ENCODE results near the gene WAS. TPM values are rescaled to one million over a fixed set of nuclear protein-coding genes. Genes with fewer than 3 reads are reported as not detected.

Gene WAS
- total and polyA plus RNA-seq, 7 donors = 0.45 to 2.9 (median 0.85) TPM

- intact Hi-C loops (cut with DNase I) = no loop called here
- no peak overlapping the region for H3K27ac ChIP-seq
- ATAC-seq (no peak), DNase-seq (no peak)
- 91 to 97% (median 92%) methylated on average over 13 to 23 of the region's 23 CpGs for WGBS, 3 donors
- peaks cover 2% of the 10 kb centered on the region for H3K4me1 ChIP-seq
- H3K4me3 ChIP-seq = no peak overlapping the region
- no peaks in the 10 kb centered on the region for H3K27me3 ChIP-seq (ENCODE audit: insufficient read depth in 3 of 3, low read length in 2 of 3)
- no peaks in the 10 kb centered on the region for H3K9me3 ChIP-seq
- TF ChIP-seq, protein P1, sequence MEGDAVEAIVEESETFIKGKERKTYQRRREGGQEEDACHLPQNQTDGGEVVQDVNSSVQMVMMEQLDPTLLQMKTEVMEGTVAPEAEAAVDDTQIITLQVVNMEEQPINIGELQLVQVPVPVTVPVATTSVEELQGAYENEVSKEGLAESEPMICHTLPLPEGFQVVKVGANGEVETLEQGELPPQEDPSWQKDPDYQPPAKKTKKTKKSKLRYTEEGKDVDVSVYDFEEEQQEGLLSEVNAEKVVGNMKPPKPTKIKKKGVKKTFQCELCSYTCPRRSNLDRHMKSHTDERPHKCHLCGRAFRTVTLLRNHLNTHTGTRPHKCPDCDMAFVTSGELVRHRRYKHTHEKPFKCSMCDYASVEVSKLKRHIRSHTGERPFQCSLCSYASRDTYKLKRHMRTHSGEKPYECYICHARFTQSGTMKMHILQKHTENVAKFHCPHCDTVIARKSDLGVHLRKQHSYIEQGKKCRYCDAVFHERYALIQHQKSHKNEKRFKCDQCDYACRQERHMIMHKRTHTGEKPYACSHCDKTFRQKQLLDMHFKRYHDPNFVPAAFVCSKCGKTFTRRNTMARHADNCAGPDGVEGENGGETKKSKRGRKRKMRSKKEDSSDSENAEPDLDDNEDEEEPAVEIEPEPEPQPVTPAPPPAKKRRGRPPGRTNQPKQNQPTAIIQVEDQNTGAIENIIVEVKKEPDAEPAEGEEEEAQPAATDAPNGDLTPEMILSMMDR (IDR thresholded peaks at IDR 0.05) = no peak
- H3K36me3 ChIP-seq (ENCODE audit: insufficient read depth in 1 of 2, low read depth in 1 of 2) = peaks cover 0 to 17% of the 10 kb centered on the region in 2 donors
Measured at GRCh38 chrX:48700246-48700645, 16.6 kb downstream of the WAS start.

GRCh38 chrX:48700951-48701653 is 17.5 kb downstream of the WAS start:
- WGBS, 3 donors = 78 to 92% (median 90%) methylated on average over 3 of the region's 3 CpGs
- intact Hi-C loops (cut with DNase I) = no loop called here
- Histone ChIP-seq H3K9me3 (no peaks in the 10 kb centered on the region), H3K4me3 (no peak overlapping the region), H3K27ac (no peak overlapping the region), H3K4me1 (no peaks in the 10 kb centered on the region), H3K36me3 (ENCODE audit: insufficient read depth in 1 of 2, low read depth in 1 of 2) (peaks cover 0 to 17% of the 10 kb centered on the region in 2 donors), H3K27me3 (ENCODE audit: insufficient read depth in 3 of 3, low read length in 2 of 3) (no peaks in the 10 kb centered on the region)
- ATAC-seq (no peak), DNase-seq (no peak)
- TF ChIP-seq, protein P1 (IDR thresholded peaks at IDR 0.05) = no peak

DNA sequence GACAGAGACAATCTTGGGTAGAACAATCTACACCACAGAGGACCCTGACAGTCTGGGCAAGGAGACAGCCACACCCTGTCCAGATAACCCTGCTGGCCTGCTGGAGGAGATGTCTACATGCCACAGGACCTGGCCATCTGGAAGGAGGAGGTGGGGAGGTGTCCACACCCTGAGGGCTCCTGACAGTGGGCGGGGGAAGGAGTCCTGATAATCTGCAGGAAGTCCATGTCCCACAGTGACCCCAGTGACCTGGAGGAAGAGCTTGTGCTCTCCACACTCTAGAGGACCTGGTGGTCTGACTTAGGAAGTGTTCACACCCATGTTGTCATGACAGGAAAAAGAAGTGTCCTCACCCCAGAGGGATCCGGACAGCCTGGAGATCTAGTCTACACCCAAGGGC is 18.4 kb downstream of the WAS start:
- Histone ChIP-seq H3K9me3 (no peaks in the 10 kb centered on the region), H3K27me3 (ENCODE audit: insufficient read depth in 3 of 3, low read length in 2 of 3) (no peaks in the 10 kb centered on the region), H3K27ac (no peak overlapping the region), H3K4me3 (no peak overlapping the region), H3K36me3 (ENCODE audit: insufficient read depth in 1 of 2, low read depth in 1 of 2) (peaks cover 0 to 17% of the 10 kb centered on the region in 2 donors), H3K4me1 (no peaks in the 10 kb centered on the region)
- DNase-seq = no peak
- intact Hi-C loops (cut with DNase I) = no loop called here
- 61 to 86% (median 80%) methylated on average over 2 of the region's 2 CpGs for WGBS, 3 donors
- ATAC-seq = no peak
- TF ChIP-seq, protein P1 (IDR thresholded peaks at IDR 0.05) = no peak

DNA sequence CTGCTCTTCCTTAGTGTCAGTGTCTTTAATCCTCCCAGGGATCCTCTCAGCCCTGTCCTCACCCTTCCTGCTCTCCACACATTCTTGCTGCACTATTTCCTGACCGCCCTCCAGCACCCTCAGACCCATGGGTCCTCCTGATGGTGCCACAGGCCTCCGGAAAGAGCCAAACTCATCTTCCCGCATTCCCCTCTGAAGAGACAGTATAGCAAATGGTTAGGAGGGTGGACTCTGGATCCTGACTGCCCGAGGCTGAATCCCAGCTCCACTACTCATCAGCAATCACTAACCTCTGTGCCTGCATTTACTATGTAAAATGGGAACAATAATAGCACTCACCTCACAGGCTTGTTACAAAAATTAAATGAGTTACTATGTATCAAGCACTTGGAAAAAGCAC is 19.1 kb downstream of the WAS start:
- ATAC-seq (no peak), DNase-seq (no peak)
- peaks cover 0 to under 1% (median 0%) of the 10 kb centered on the region in 3 donors for H3K27me3 ChIP-seq (ENCODE audit: insufficient read depth in 3 of 3, low read length in 2 of 3)
- peaks cover 0 to 17% of the 10 kb centered on the region in 2 donors for H3K36me3 ChIP-seq (ENCODE audit: insufficient read depth in 1 of 2, low read depth in 1 of 2)
- no peak overlapping the region for H3K4me3 ChIP-seq
- H3K4me1 ChIP-seq = no peaks in the 10 kb centered on the region
- TF ChIP-seq, protein P1 (IDR thresholded peaks at IDR 0.05) = no peak
- H3K27ac ChIP-seq = no peak overlapping the region
- H3K9me3 ChIP-seq = no peaks in the 10 kb centered on the region
- WGBS, 3 donors = 65 to 90% (median 79%) methylated on average over 4 of the region's 4 CpGs
- intact Hi-C loops (cut with DNase I) = no loop called here

DNA sequence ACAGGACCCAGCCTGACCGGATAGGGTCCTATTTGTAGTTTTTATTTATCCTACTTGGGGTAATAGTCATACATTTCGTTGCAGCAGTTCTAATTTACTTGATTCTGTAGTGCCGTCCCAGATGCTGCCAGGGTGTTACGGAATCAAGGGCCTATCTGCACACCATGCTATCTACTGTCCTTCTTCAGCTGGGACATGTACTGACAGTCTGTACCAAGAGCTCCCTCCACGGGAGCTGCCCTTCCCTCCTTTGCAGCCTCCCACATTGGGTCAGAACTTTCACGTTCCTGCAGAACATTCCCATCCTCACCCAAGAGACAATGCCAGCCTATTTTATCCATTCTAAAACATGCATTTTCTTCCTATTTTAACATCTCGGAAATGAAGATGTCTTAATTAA is 19.6 kb downstream of the WAS start:
- DNase-seq = no peak
- Histone ChIP-seq H3K36me3 (ENCODE audit: insufficient read depth in 1 of 2, low read depth in 1 of 2) (peaks cover 0 to 17% of the 10 kb centered on the region in 2 donors), H3K4me1 (no peaks in the 10 kb centered on the region), H3K27ac (no peak overlapping the region), H3K4me3 (no peak overlapping the region), H3K9me3 (no peaks in the 10 kb centered on the region), H3K27me3 (ENCODE audit: insufficient read depth in 3 of 3, low read length in 2 of 3) (peaks cover 0 to 5% (median 0%) of the 10 kb centered on the region in 3 donors)
- WGBS, 3 donors = 65 to 82% (median 81%) methylated on average over 7 of the region's 7 CpGs
- intact Hi-C loops (cut with DNase I) = no loop called here
- TF ChIP-seq, protein P1 (IDR thresholded peaks at IDR 0.05) = no peak
- ATAC-seq = no peak

Data from psoas muscle (tissue), 8 donors.